GM21576 (cell line): Measurements from ENCODE around the gene STATH.
"Not testable (repeated sequence)": the region's sequence is repeated elsewhere in the genome, so short reads cannot be mapped to it uniquely, and the experiment has no call there.

Experiments used
- ATAC-seq: cut with Tn5 transposase; IDR thresholded peaks from one replicate; pipeline ENCODE4 v1.9.1; 2021; ENCODE audit warnings: mild to moderate bottlenecking, moderate library complexity; ENCODE audit not compliant: unreplicated experiment

STATH gene

DNA sequence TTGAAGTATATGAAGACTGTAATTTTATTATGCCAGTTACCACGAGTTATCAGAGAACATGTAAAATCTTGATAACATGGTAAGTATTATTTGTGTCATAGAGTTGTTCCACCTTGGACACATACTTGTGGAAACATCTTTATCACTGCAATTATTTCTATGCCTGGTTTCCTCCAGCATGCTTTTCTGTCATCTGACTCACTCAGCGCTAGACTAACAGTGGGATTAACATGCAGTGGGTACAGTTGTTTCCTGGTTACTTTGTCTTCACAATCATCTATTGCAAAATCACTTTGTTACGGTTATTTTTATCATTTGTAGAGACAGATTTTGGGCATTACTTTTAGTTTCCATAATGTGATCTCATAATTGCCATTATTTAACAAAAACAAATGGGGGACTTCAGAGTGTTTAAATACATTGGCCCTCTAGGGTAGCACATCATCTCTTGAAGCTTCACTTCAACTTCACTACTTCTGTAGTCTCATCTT lies at the start of gene STATH:
TSS of gene STATH (plus strand) at position 441 of the 491 bp plus-strand sequence. CDS start 2,472 bp downstream, outside the sequence.
- no peak for ATAC-seq

DNA sequence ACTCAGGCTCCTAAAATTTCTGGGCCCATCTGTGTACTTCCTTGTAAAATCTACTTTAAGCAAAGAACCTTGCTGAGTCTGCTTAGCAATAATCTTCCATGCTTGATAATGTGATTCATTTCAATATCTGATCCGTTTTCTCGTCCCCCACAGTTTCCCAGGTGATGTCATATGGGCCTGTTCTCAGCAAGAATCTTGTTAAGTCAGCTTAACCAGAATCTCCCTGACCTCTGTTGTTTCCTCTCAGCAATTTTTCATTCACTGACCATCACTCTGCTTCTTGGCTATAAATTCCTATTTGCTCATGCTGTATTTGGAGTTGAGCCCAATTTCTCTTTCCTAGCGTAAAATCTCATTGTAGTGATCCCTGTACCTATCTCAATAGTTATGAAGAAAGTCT lies 44.2 kb upstream of the STATH start:
- ATAC-seq = no peak

GRCh38 chr4:69957209-69957608 lies 38.6 kb upstream of the STATH start:
- ATAC-seq = no peak

DNA sequence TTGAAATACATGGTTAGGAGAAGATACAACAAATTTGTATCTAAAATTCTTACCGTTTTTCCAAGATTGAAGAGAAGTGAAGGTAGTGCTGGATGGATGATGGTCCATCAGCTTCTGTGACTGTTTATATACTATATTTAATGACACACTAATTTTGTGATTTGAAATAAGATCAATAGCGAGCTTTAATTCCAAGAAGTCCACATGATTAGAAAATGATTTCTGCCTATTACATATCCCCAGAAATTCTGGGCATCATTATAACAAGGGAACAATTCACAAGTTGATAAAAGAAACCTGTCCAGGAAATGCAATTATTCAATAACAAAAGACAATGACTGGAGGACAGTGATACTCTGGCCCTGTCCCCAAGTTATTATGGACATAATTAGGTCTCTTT lies 30.1 kb upstream of the STATH start, which contains the start of gene CSN2:
TSS of gene CSN2 (minus strand) at position 101 of the 400 bp plus-strand sequence. CDS start 4,733 bp downstream, outside the sequence.
- no peak for ATAC-seq

DNA sequence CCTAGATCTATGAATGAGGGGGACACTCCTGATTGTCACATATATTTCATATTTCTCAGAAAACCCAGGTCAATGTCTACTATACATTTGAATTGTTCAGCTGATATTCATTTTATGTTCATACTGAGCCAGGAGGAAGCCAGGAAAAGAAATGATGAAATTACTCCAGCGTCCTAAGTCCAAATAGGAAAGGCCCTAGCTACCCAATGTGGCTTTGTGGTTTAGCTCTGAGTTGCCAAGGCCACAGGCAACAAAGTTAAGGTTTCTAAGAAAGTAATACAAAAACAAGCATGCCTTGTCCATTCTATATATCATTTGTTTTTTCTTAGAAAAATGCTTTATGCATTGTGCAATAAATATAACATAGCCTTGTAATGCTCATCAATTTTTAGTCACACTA lies 25.7 kb upstream of the STATH start:
- ATAC-seq = no peak

DNA sequence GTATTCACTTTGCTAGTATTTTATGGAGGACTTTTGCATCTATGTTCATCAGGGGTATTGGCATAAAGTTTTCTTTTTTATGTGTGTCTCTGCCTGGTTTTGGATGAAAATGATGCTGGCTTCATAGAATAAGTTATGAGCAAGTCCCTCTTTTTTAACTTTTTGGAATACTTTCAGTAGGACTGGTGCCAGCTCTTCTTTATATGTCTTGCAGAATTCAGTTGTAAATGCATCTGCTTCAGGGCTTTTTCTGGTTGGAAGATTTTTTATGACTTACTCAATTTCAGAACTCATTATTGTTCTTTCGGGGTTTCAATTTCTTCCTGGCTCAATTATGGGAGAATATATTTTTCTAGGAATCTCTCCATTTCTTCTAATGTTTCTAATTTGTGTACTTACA lies 21.1 kb upstream of the STATH start:
- no peak for ATAC-seq

DNA sequence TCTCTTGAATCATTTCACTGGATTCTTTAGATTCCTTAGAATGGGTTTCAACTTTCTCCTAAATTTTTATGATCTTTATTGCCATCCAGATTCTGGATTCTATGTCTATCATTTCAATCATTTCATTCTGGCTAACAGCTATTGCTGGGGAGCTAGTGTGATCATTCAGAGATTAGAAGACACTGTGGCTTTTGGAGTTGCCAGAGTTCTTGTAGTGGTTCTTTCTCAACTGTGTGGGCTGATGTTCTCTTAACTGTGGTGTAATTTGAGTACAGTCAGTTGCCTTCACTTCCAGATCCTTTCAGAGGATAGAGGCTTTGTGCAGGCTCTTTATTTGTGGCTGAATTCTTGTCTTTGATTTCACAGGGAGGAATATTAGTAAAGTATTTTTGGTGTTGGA lies 18.2 kb upstream of the STATH start:
- ATAC-seq = no peak

GRCh38 chr4:69984030-69984443 lies 11.7 kb upstream of the STATH start:
- ATAC-seq = peak; percentile 48

GRCh38 chr4:69986663-69987062 lies 9.1 kb upstream of the STATH start:
- ATAC-seq = no peak

DNA sequence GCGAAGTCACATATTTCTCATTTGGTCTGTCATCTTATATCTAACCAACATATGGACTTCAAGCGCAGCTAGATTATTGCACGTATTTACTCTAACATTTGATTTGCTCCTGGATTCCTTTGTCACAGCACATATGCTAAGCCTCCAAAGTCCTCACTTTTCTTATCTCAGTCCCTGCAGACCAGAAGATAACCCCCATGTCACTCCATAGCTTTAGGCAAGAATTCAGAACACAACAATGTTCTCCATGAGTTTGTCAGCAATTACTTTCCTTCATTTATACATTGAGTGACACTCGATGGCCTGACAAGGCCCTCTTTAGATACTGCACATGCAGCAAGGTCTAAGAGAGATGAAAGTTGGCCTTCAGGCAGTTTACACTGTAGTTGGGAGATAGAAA lies 4.8 kb upstream of the STATH start:
- no peak for ATAC-seq

- no peak for ATAC-seq
Measured at GRCh38 chr4:69994782-69995181, 984 bp upstream of the STATH start.

GRCh38 chr4:69999420-69999819 lies 3.7 kb downstream of the STATH start:
- ATAC-seq = no peak

DNA sequence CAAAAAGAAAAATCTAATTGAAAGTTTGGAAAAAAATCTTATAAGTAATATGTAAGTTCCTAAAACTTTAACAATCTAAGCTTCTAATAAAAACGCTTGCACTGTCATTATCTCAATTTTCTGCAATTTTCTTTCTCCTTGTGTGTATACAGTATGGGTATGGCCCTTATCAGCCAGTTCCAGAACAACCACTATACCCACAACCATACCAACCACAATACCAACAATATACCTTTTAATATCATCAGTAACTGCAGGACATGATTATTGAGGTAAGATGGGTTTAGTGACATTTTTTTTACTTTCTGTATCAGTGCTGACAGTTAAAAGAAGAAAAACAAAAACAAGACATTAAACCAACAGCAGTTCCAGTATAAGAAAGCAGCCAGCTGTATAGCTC lies 4.9 kb downstream of the STATH start:
- ATAC-seq = no peak

DNA sequence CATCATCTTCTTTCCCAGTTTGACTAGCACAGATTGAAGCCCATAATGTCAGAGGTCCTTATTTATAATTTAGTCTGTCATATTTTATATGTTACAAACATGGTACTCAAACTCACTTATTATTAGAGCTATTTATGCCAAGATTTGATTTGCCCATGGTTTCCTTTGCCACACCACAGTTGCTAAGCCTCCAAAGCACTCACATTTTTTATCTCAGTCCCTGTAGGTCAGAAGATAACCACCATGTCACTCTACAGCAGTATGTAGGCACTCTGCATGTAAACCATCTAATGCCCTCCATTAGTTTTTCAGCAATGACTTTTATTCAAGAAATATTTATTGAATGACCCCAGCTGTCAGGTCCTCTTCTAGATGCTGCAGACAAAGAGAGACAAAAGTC lies 6.7 kb downstream of the STATH start:
- no peak for ATAC-seq

GRCh38 chr4:70008771-70009170 lies 13.0 kb downstream of the STATH start:
- no peak for ATAC-seq

- ATAC-seq = not testable (repeated sequence)
Measured at GRCh38 chr4:70019006-70019405, 23.2 kb downstream of the STATH start.

DNA sequence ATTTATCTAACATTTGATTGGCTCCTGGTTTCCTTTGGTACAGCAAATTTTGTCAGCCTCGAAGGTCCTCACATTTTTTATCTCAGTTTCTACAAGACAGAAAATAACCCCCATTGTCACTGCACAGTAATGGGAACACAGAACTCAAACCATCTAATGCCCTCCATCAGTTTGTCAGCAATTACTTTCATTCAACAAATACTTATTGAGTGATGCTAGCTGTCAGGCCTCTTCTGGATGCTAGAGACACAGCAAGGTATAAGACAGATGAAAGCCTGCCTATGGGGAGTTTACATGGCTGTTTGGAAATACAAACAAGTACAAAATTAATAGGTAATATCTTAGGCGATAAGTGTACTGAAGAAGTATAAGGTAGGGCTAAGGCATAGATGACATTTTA lies 27.5 kb downstream of the STATH start:
- ATAC-seq = no peak

DNA sequence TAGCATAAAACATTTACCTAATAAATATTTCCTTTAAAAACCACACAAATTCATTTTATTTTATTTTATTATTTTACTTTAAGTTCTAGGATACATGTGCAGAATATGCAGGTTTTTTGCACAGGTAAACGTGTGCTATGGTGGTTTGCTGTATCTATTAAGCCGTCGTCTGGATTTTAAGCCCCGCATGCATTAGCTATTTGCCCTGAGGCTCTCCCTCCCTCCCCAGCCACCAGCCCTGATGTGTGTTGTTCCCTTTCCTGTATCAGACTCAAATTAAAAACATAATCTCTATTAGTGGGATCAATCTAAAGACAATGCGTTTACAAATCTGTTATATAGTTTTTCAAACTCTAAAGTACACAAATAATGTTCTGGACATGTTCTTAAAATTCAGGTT lies 31.2 kb downstream of the STATH start:
- ATAC-seq = no peak

- not testable (repeated sequence) for ATAC-seq
Measured at GRCh38 chr4:70028159-70028558, 32.4 kb downstream of the STATH start, which contains the start of gene HTN3. TSS of gene HTN3 (plus strand) at chr4:70028459. CDS start at chr4:70030741, 2,282 bp downstream.

DNA sequence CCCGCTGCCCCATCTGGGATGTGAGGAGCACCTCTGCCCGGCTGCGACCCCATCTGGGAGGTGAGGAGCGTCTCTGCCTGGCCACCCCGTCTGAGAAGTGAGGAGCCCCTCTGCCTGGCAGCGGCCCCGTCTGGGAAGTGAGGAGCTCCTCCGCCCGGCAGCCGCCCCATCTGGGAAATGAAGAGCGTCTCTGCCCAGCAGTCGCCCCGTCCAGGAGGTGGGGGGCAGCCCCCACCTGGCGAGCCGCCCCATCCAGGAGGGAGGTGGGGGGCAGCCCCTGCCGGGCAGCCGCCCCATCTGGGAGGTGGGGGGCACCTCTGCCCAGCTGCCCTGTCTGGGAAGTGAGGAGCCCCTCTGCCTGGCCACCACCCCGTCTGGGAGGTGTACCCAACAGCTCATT lies 41.8 kb downstream of the STATH start:
- not testable (repeated sequence) for ATAC-seq

DNA sequence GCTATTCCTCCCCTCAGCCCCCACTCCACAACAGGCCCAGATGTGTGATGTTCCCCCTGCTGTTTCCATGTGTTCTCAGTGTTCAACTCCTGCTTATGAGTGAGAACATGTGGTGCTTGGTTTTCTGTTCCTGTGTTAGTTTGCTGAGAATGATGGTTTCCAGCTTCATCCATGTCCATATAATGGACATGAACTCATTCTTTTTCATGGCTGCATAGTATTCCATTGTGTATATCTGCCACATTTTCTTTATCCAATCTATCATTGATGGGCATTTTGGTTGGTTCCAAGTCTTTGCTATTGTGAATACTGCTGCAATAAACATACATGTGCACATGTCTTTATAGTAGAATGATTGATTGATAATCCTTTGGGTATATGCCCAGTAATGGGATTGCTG lies 44.2 kb downstream of the STATH start:
- not testable (repeated sequence) for ATAC-seq

DNA sequence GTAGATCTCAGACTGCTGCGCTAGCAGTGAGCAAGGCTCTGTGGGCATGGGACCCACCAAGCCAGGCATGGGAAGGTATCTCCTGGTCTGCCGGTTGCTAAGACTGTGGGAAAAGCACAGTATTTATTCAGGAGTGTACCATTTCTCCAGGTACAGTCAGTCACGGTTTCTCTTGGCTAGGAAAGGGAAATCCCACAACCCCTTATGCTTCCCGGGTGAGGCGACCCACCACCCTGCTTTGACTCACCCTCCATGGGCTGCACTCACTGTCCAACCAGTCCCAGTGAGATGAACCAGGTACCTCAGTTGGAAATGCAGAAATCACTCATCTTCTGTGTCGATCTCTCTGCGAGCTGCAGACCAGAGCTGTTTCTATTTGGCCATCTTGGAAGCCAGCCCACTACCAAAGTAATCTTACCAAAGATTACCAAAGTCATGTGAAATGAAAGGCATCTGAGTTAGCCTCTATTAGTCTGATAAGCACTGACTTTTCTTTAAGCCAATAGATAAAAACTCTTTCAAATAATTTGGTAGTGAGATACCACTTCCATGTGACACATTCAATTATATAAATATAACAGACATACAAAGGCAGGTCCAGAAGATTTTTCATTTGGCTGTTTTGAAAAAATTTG lies 46.0 kb downstream of the STATH start:
- no peak for ATAC-seq

DNA sequence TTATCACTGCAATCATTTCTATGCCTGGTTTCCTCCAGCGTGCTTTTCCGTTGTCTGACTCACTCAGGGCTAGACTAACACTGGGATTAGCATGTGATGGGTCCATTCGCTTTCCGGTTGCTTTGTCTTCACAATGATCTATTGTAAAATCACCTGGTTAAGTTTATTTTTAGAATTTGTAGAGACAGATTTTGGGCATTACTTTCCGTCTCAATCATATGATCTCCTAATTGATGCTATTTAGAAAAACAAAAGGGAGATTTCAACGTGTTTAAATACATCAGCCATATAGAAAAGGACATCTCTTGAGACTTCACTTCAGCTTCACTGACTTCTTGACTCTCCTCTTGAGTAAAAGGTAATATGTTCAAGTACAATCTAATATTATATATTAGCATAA lies 54.4 kb downstream of the STATH start, which contains the start of gene HTN1:
TSS of gene HTN1 (plus strand) at position 301 of the 400 bp plus-strand sequence. CDS start 2,639 bp downstream, outside the sequence.
- not testable (repeated sequence) for ATAC-seq
